ENCODE results near the gene VPS35L.
"Not testable (repeated sequence)": the region's sequence is repeated elsewhere in the genome, so short reads cannot be mapped to it uniquely, and the experiment has no call there.

VPS35L gene

DNA sequence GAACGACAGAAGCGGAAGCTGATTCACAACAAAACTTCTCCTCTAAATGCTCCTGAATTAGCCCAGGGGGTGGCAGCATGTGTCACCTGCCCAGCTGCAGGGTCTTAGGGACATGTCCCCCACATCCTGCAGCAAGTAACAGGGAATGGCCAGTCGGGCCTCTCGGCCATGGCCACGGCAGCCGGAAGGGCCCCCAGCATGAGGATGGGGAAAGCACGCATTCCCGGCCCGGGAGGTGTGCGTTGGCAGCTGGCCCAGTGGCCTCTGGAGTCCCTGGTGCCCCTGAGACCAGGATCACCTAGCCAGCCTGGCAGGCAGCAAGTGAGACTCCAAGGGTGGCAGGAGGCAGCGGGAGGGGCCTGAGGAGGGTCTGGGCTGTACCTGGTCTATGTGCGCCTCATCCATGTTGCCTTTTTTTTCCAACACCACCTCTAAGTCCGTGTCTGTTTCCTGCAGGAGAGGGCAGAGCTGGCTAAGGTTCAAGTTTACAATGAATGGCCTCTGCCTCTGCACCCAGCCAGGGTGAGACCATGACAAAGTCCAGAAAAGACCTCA is 155.6 kb downstream of the VPS35L start:
- no peak for DNase-seq (ENCODE audit: low read depth in 2 of 2)

DNA sequence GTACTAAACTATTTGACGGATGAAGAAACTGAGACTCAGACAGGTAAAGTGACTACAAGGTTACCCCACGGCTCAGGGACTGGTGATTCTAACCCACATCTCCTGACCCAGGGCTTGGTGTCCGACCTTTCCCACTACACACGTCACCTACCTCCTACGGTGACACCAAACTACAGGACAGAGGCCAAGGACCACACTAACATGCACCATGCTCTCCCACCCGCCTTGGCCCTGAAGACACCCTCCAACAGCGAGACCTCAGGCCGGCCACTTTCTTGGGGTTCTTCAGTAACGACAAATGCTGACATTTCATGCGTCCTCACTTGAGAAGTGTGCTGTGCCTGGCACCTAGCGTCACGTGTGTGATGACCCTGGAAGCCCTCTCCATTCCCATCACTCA is 156.1 kb downstream of the VPS35L start:
- DNase-seq (ENCODE audit: low read depth in 2 of 2) = no peak

DNA sequence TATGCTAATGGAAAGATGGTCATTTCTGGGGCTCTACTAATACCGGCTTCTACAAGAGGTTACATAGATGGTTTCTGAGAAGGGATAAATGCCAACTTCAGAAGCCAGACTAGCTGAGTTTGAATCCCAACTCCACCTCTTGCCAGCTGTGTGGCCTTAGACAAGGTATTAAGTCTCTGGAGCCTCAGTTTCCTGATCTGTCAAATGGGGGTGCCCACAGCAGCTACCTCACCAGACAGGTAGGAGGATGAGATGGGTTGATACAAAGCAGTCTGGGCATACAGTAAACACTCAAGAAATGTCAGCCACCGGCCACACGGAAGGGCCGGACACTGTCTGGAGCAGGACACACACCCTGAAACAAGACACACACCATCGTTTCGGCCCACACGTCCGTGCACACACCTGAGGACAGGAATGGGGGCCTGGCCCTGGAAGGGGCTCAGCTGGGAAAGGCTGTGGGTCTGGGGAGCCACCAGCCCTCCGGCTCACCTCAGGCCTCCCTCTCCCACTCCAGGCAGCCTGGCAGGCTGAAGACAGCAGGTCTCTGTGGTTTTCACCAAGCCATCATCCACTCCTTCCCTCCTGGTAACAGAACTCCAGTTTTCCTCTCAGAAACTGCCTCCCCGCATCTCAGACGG is 157.0 kb downstream of the VPS35L start:
- DNase-seq (ENCODE audit: low read depth in 2 of 2) = no peak

DNA sequence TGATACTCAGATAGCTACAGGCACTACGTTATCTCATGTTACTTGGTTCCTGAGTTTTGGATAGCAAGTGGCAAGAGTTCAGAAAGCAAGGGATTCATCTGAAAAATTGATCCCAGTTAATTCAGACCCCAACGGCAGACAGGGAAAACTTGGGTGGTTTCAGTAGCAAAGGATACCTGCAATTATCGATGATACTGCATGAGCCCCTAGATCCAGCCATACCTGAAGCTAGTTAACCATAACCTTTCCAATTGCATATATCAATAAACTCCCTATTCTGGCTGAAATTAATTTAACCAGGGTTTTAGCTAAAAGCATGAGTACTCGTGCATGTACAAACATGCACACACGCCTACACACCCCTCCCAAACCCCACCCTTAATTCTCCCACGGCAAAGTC is 158.2 kb downstream of the VPS35L start:
- DNase-seq (ENCODE audit: low read depth in 2 of 2) = no peak

DNA sequence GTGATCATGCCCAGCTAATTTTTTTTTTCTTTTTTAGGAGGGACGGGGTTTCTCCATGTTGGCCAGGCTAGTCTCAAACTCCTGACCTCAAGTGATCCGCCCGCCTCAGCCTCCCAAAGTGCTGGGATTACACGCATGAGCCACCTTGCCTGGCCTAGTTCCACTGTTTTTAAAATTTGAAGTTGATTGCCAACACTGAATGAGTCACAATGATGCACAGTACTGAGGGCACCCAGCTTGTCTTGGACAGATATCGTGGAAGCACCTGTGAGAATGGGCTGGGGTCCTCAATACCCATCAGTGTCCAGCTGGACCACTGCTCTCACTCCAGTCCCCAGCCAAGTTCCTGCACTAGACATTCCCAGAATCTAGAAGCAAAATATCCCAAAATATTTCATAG is 160.1 kb downstream of the VPS35L start:
- no peak for DNase-seq (ENCODE audit: low read depth in 2 of 2)

DNA sequence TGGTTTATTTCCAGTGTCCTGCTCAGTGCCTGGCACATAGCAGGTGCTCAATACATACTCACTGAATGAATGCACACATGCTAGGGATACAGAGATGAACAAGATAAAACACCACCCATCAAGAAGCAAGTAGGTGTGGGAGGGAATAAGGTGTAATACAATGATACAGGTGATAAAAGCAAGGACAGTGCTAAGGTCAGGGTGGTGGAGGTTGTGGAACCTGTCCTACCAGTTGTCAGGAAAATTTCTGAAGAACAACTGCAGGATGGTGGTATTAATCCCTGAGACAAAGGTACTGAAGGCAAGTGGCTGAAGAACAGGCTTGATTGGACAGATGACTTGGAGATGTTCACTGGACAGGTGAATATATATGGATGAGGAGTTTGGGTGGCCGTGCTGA is 160.7 kb downstream of the VPS35L start:
- no peak for DNase-seq (ENCODE audit: low read depth in 2 of 2)

DNA sequence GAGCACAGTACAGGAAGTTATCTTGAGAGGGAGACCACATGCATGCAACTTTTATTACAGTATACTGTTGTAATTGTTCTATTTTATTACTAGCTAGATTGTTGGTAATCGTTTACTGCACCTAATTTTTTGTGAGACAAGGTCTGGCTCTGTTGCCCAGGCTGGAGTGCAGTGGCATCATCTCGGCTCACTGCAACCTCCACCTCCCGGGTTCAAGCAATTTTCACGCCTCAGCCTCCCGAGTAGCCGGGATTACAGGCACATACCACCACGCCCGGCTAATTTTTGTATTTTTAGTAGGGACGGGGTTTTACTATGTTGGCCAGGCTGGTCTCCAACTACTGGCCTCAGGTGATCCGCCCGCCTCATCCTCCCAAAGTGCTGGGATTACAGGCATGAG is 161.2 kb downstream of the VPS35L start:
- not testable (repeated sequence) for DNase-seq (ENCODE audit: low read depth in 2 of 2)

DNA sequence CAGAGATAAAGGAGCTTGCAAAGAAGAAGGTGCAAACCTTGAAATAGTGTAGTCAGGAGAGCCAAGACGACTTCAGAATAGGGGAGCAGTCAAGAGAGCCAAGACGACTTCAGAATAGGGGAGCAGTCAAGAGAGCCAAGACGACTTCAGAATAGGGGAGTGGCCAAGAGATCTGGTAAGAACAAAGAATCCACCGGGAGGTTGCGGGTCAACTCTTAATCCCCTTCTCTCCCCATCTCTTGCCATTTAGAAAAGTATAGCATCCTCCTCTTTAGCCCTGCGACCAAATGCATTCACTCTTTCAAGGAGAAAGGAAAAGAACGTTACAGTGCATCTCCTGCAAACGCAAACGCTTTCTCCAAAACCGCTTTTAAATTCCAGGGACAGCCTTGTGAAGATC is 161.8 kb downstream of the VPS35L start:
- DNase-seq (ENCODE audit: low read depth in 2 of 2) = no peak

DNA sequence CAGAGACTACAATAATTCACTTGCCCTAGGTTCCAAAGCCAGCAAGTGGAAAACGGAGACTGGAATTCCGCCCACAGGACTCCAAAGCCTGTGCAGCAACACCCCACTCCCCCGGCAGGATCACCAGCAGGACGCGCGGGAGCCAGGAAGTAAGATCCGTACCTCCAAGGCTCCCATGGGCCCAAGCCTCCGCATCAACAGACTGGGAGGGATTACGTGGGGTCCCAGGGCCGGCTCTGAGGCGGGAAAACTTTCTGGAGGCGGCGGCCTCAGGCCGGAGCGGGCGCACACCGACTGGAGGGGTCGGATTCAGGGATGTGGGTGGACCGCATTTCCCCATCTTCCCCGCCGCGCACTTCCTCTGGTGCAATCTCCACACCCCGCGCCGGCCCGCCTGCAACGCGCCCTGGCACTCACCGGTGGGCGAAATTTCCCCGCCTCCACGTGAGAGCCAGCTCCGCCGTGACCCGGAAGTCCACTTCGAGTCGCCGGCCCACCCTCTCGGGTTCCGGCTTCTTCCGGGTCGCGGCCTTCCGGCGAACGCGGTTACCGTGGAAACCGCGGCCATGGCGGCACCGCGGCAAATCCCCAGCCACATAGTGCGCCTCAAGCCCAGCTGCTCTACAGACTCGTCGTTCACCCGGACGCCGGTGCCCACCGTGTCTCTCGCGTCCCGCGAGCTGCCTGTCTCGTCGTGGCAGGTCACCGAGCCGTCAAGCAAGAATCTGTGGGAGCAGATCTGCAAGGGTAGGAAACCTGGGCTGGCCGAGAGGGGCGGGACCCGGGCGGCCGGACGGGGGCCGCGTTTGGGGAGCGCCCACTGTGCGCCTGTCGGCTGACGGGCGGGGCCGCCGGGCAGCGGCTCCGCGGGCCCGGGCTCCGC is 162.5 kb downstream of the VPS35L start, which contains the start of the genes IQCK and KNOP1:
Gene IQCK (plus strand): TSS at position 531 of the 883 bp plus-strand sequence. CDS start 36 bp downstream, at position 567.
Gene KNOP1 (minus strand): TSS at position 487 of the 883 bp plus-strand sequence. CDS start 3,192 bp downstream, outside the sequence.
- peak; percentile 65 to 77 for DNase-seq (ENCODE audit: low read depth in 2 of 2)

DNA sequence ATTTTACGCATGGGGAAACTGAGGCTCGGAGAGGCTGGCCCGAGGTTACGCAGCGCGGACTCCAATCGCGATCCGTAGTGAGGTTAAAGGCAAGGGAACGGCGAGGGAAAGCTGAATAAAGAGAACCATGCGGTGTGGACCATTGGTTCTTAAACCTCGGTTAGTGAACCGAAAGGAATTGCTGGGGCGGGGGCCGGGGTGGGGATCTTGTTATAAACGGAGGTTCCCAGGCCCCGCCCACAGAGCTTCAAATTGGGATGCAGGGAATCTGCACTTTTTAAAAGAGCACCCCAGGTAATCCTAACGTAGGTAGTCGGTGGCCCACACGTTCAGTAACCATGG is 163.1 kb downstream of the VPS35L start:
- no peak for DNase-seq (ENCODE audit: low read depth in 2 of 2)

DNA sequence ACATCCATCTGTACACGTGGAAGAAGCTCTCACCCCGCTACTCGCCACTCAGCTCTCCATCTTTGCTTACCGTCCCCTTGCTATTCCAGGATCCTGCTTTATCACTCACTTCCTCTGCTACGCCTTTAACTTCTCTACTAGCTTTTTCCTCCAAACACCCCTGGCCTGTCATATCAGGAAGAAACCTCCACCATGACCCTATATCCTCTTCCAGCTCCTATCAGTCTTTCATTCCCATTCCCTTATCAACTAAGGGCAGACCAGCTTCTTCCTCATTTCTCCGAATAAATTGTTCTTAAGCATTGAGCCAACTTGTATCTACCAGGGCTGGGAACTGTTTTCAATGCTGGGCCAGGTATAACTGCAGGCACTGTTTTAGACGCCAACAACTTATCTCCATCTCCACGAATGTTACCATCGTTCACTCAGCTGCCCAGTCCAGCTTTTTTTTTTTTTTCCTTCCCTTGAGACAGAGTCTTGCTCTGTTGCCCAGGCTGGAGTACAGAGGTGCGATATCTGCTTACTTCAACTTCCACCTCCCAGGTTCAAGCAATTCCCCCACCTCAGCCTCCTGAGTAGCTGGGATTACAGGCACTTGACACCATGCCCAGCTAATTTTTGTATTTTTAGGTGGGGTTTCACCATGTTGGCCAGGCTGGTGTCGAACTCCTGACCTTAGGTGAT is 166.9 kb downstream of the VPS35L start:
- no peak for DNase-seq (ENCODE audit: low read depth in 2 of 2)

DNA sequence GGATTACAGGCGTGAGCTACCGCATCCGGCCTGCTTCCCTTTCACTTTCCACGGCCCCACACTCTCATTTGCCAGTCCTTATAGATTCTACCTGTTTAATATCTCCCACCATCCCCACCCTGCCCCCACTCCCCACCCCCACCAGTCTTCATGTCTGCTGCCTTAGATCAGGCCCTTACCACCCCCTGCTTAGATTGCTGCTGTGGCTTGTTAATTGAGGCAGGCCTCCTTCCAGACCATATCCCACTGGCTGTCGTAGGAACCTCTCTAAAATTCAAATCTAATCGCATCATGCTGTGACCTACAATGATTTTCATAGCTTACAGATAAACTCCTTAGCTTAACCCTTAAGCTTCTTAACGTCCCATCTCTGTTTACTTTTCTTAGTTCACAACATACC is 167.5 kb downstream of the VPS35L start:
- no peak for DNase-seq (ENCODE audit: low read depth in 2 of 2)

DNA sequence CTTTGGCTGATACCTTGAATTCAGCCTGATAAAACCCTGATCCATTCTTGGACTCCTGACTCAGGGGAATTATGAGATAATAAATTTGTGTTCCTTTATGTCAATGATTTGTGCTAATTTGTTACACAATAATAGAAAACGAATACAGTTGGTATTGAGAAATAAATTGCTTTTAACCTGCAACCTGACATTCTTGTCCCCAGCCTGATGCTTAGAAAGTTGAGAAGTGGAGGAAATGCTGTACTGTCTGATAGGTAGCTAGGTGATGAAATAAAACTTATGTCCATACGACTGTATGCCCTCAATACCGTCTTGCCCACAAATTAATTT is 173.1 kb downstream of the VPS35L start:
- no peak for DNase-seq (ENCODE audit: low read depth in 2 of 2)

DNA sequence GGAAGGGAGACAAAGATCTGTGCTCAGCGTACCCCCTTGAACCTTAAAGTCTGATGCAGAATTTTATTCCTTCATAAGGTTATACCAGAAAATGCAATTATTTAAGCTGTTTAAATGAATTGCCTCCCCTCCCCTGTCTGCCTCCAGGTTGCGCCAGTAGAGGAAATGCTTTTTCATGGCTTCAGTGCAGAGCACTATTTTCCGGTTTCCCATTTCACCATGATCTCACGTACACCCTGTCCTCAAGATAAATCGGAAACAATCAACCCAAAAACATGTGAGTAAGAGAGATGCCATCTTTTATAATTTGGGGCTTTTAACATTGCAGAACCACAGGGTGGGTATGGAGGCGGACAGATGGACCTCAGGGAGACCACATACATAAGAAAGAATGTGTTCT is 178.0 kb downstream of the VPS35L start:
- no peak for DNase-seq (ENCODE audit: low read depth in 2 of 2)

DNA sequence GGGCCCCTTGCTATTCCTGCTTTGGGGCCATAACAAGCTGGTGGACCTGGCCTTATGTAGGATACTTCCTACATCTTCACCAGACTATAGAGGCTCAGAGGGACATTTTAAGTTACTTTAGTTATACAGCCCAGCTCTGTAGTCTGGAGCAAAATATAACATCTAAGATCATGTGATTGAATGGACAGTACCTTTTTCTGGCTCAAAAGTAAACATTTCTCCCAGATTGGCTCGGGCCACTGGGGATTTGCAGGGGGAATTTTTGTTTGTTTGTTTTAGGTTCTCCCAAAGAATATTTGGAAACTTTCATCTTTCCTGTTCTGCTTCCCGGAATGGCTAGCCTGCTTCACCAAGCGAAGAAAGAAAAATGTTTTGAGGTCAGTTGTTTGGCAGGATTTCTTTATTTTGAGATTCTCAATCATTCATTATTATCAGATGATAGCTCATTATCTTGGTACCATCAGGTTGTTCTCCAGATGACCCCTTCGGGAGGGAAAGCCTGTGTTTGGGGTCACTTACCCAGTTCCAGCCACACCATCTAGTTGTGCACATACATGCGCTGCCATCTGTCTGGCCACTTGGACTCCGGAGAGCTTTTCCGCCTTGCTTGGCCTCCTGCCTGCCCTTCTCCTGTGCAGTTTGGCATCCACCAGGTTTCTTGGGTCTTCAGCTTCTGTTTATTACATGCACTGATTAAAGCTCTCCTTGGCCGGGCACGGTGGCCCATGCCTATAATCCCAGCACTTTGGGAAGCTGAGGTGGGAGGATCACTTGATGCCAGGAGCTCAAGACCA is 179.8 kb downstream of the VPS35L start:
- no peak for DNase-seq (ENCODE audit: low read depth in 2 of 2)

DNA sequence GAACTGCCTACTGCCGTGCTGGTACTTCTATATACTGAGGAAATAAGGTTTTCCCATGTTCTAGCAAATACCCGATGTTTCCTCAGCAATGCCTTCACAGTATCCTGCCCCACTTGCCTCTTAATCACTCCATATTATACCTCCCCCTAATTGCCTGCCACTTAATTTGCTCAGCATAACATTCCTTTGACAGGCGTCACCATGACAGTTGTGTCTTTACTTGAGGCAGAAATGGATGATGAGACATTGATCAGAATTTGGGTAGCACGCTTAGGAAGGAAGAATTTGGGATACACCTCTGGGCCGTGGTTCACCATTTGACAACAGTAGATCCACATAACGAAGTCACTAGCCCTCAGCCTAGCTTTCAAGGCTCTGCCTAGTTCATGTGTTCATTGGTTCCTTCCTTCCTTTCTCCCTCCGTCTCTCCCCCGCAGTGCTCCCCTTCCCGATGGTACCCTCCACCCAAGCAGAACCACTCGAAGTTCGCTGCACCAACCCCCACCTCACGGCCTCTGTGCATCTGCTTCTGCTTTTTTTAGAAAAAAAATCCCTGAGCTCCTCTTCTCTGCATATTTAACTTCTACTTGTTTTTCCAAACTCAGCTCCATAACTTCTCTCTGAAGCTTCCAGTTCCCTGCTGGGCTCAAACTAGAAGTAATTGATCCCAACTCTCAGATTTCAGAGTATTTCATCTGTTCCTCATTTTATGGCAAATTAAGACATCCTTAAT is 182.0 kb downstream of the VPS35L start:
- DNase-seq (ENCODE audit: low read depth in 2 of 2) = no peak

DNA sequence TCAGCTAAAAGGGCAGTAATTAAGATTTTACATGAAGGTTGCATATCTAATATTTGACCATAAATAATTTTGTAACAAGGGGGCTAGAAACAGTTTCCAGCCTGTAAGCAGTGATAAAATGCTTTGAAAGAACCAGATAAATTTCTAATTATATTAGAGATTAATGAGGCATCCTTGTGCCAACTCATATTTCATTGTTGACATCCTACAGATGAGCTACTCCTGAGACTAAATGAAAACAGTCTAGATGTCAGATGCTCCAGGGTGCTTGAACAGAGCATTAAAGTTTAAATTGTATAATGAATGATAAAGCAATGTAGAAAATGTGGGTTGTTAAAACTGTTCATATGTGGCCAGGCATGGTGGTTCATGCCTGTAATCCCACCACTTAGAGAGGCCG is 185.9 kb downstream of the VPS35L start:
- DNase-seq (ENCODE audit: low read depth in 2 of 2) = no peak

DNA sequence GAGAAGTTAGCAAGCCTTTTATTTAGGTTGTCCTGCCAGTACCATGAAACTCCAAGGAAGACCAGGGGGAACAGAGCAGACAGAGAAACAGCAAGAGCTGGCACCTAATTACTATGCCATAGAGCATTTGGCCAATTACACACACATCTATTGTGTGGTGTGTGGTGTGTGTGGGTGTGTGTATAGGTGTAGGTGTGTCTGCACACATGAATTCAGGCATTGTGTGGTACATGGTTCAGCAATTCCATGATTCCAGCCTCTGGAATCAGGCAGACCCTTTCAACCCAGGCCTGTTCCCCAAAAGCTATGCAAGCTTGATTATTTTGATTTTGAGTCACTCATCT is 188.3 kb downstream of the VPS35L start:
- no peak for DNase-seq (ENCODE audit: low read depth in 2 of 2)

DNA sequence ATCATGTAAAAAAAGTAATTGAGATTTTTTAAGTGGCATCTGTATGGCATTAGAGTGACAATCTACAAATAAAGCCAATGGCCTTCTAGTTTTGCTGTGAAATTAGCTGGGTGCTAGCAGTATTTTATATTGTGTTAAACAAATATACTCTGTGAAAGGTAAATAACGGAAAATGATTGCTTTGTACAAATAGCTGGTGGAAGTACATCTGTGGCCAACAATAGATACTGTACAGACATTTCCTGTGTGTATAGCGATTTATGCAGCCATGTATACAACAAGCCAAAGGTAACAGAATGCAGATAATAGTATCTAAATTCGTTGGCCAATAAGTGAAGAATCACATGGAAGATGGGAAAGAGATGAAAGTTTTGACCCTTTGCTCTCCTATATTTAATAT is 189.2 kb downstream of the VPS35L start:
- no peak for DNase-seq (ENCODE audit: low read depth in 2 of 2)

DNA sequence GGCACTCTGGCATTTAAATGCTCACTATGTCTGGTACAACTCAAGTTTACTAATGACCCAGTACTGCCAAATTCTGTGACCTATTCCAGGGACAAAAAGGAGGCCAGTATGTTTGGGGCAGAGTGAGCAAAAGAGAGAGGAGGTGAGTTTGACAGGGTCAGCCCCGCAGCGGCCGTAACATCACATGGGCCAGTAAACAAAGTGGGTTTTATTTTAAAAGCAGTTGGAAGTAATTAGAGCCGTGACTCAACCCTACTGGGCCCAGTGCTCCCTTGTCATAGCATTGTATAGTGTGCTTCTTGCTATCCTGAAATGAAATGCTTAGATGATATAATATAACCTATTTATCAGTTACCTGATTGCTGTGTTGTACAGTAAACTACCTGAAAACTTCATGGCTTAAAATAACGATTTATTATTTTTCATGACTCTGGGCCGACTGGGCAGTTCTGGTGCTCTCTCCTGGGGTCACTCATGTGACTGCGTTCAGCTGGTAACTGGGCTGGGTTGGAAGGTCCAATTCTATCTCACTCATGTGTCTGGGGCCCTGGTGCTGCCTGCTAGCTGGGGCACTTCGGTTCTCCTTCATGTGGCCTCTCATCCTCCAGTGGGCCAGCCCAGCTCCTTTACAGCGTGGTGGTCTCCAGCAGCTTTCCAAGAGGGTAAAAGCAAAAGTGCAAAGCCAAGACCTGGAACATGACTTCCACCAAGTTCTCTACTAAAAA is 189.9 kb downstream of the VPS35L start:
- no peak for DNase-seq (ENCODE audit: low read depth in 2 of 2)

Data from stimulated activated CD4-positive, alpha-beta T cell treated with anti-CD3 and anti-CD28 coated beads, Interleukin-1b, Interleukin-23, amount 100 ng/mL, for 1 hour (primary cell).